ENCODE data around the gene RNU2-1. TPM values are rescaled to one million over a fixed set of nuclear protein-coding genes. Genes with fewer than 3 reads are reported as not detected.
"Not testable (repeated sequence)": the region's sequence is repeated elsewhere in the genome, so short reads cannot be mapped to it uniquely, and the experiment has no call there.

RNU2-1 gene
- total RNA-seq, 1 donor: not detected

DNA sequence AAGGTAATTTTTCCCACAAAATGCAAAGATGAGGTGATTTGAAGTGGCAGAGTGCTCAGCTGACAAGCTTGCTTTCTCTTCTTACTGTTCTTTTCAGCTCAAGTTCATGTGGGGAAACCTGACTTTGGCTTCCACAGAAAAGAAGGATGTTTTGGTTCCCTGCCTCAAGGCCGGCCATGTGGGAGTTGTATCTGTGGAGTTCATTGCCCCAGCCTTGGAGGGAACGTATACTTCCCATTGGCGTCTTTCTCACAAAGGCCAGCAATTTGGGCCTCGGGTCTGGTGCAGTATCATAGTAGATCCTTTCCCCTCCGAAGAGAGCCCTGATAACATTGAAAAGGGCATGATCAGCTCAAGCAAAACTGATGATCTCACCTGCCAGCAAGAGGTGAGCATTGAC lies 40.5 kb downstream of the RNU2-1 start:
- Histone ChIP-seq H3K9me3 (ENCODE audit: low read depth, low read length) (no peaks in the 10 kb centered on the region), H3K79me2 (ENCODE audit: insufficient read depth, low read length) (no peaks in the 10 kb centered on the region), H3K4me1 (ENCODE audit: insufficient read depth, low read length) (no peaks in the 10 kb centered on the region), H3K4me2 (ENCODE audit: insufficient read depth, low read length) (no peak overlapping the region), H3K27ac (ENCODE audit: low read depth, low read length) (no peak overlapping the region), H3K4me3 (ENCODE audit: insufficient read depth, low read length) (no peak overlapping the region), H4K20me1 (ENCODE audit: insufficient read depth, low read length) (peaks cover 3% of the 10 kb centered on the region), H2AFZ (ENCODE audit: low read length) (no peak overlapping the region), H3K27me3 (ENCODE audit: insufficient read depth, low read length) (no peaks in the 10 kb centered on the region), H3K36me3 (ENCODE audit: insufficient read depth, low read length) (peaks cover 84% of the 10 kb centered on the region)
- DNase-seq (ENCODE audit: insufficient read length, low spot score, missing footprints): no peak
- TF ChIP-seq, protein P1, sequence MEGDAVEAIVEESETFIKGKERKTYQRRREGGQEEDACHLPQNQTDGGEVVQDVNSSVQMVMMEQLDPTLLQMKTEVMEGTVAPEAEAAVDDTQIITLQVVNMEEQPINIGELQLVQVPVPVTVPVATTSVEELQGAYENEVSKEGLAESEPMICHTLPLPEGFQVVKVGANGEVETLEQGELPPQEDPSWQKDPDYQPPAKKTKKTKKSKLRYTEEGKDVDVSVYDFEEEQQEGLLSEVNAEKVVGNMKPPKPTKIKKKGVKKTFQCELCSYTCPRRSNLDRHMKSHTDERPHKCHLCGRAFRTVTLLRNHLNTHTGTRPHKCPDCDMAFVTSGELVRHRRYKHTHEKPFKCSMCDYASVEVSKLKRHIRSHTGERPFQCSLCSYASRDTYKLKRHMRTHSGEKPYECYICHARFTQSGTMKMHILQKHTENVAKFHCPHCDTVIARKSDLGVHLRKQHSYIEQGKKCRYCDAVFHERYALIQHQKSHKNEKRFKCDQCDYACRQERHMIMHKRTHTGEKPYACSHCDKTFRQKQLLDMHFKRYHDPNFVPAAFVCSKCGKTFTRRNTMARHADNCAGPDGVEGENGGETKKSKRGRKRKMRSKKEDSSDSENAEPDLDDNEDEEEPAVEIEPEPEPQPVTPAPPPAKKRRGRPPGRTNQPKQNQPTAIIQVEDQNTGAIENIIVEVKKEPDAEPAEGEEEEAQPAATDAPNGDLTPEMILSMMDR (IDR thresholded peaks at IDR 0.05; ENCODE audit: extremely low read depth, low read depth, low read length): no peak

DNA sequence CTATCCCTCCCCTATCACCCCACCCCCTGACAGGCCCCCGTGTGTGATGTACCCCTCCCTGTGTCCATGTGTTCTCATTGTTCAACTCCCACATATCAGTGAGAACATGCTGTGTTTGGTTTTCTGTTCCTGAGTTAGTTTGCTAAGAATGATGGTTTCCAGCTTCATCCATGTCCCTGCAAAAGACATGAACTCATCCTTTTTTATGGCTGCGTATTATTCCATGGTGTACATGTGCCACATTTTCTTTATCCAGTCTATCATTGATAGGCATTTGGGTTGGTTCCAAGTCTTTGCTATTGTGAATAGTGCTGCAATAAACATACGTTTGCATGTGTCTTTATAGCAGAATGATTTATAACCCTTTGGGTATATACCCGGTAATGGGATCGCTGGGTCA lies 47.1 kb downstream of the RNU2-1 start:
- not testable (repeated sequence) for H3K4me1 ChIP-seq (ENCODE audit: insufficient read depth, low read length); H4K20me1 ChIP-seq (ENCODE audit: insufficient read depth, low read length); DNase-seq (ENCODE audit: insufficient read length, low spot score, missing footprints); H3K4me2 ChIP-seq (ENCODE audit: insufficient read depth, low read length); H3K27me3 ChIP-seq (ENCODE audit: insufficient read depth, low read length); H2AFZ ChIP-seq (ENCODE audit: low read length); H3K4me3 ChIP-seq (ENCODE audit: insufficient read depth, low read length); H3K27ac ChIP-seq (ENCODE audit: low read depth, low read length); H3K9me3 ChIP-seq (ENCODE audit: low read depth, low read length); H3K79me2 ChIP-seq (ENCODE audit: insufficient read depth, low read length)
- peaks cover 63% of the 10 kb centered on the region for H3K36me3 ChIP-seq (ENCODE audit: insufficient read depth, low read length)

DNA sequence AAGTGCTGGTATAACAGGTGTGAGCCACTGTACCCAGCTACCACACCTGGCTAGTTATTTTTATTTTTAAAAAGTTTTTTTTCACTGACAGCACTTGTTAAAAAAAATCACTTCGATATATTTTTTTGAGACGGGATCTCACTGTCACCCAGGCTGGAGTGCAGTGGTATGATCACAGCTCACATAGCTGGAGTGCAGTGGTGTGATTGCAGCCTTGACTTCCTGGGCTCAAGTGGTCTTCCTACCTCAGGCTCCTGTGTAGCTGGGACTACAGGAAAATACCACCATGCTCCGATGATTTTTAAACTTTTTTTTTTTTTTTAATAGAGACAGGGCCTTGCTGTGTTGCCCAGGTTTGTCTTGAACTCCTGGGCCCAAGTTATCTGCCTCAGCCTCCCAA lies 49.9 kb downstream of the RNU2-1 start:
- TF ChIP-seq, protein P1 (IDR thresholded peaks at IDR 0.05; ENCODE audit: extremely low read depth, low read depth, low read length): no peak
- Histone ChIP-seq H3K4me1 (ENCODE audit: insufficient read depth, low read length) (no peaks in the 10 kb centered on the region), H3K79me2 (ENCODE audit: insufficient read depth, low read length) (peaks cover 6% of the 10 kb centered on the region), H3K27ac (ENCODE audit: low read depth, low read length) (no peak overlapping the region), H4K20me1 (ENCODE audit: insufficient read depth, low read length) (peaks cover 7% of the 10 kb centered on the region), H3K27me3 (ENCODE audit: insufficient read depth, low read length) (no peaks in the 10 kb centered on the region), H3K4me2 (ENCODE audit: insufficient read depth, low read length) (no peak overlapping the region), H3K4me3 (ENCODE audit: insufficient read depth, low read length) (no peak overlapping the region), H3K9me3 (ENCODE audit: low read depth, low read length) (no peaks in the 10 kb centered on the region), H3K36me3 (ENCODE audit: insufficient read depth, low read length) (peaks cover 56% of the 10 kb centered on the region), H2AFZ (ENCODE audit: low read length) (no peak overlapping the region)
- DNase-seq (ENCODE audit: insufficient read length, low spot score, missing footprints): no peak

Small RNA genes within 50 kb of the gene (small RNA-seq; reads per million reads assigned to genes)
- not detected for gene RF00004
- not detected for gene RNU2-1

Other genes starting within 250 kb of the RNU2-1 start
- 878 and 1,256 TPM in 2 replicates for gene RPL27, start 235.6 kb downstream of the RNU2-1 start, total RNA-seq
- gene IFI35, start 227.2 kb downstream of the RNU2-1 start, total RNA-seq: 28.6 and 45.2 TPM in 2 replicates
- gene VAT1, start 211.6 kb downstream of the RNU2-1 start, total RNA-seq: 441 and 449 TPM in 2 replicates
- gene RND2, start 208.7 kb downstream of the RNU2-1 start, total RNA-seq: 0.29 and 0.36 TPM in 2 replicates
- 5.4 and 7.7 TPM in 2 replicates for gene BRCA1, start 108.6 kb downstream of the RNU2-1 start, total RNA-seq
- 115 and 121 TPM in 2 replicates for gene NBR1, start 62.8 kb downstream of the RNU2-1 start, total RNA-seq
- gene TMEM106A, start 22.1 kb downstream of the RNU2-1 start, total RNA-seq: 5.1 and 5.6 TPM in 2 replicates
- not detected in 2 replicates for gene CCDC200, start 5.4 kb downstream of the RNU2-1 start, total RNA-seq
- 12.1 and 18.8 TPM in 2 replicates for gene ARL4D, start 165.0 kb upstream of the RNU2-1 start, total RNA-seq
- gene DHX8, start 250.0 kb upstream of the RNU2-1 start, total RNA-seq: 39.2 and 42.3 TPM in 2 replicates

All from osteoblast (primary cell).